Measurements from ENCODE around the gene CACYBP. TPM values are rescaled to one million over a fixed set of nuclear protein-coding genes. Genes with fewer than 3 reads are reported as not detected.

CACYBP gene
- total RNA-seq, 1 experiment from 2014 or later, result 342 TPM

DNA sequence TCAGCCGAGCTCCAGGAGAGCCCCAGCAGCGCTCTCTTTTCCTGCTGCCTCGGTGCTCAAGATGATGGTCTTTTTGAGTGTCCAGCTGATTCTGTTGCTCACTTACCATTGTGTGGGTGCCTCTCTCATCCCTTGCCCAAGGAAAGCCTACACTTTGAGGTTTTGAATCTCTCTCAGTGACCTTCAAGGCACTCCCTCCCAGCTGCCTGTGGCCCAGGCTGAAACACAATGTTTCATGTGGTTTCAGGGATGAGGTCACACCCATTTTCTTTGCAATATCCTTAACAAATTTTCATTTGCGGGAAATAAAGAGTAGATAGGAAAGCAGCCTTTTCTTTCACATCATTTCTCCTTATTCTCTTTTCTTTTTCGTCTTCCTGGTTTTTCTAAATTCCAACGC lies 36.1 kb downstream of the CACYBP start:
- Histone ChIP-seq H3K4me3 (ENCODE audit: low read length) (no peak overlapping the region), H3K79me2 (ENCODE audit: low read length) (no peaks in the 10 kb centered on the region), H3K27me3 (ENCODE audit: low read length) (no peaks in the 10 kb centered on the region), H3K9me3 (ENCODE audit: low read length) (no peaks in the 10 kb centered on the region), H3K9ac (ENCODE audit: low read length) (no peak overlapping the region), H3K9me2 (replicated peaks; ENCODE audit: low read length) (no peaks in the 10 kb centered on the region), H4K20me1 (ENCODE audit: low read length) (no peaks in the 10 kb centered on the region), H3K4me1 (ENCODE audit: insufficient read depth, low read length) (peaks cover 11% of the 10 kb centered on the region; the same call in 1 of the 2 replicates), H3K4me2 (ENCODE audit: low read length) (no peak overlapping the region), H2AFZ (ENCODE audit: low read length) (no peak overlapping the region), H3K27ac (ENCODE audit: low read length) (no peak overlapping the region), H3K36me3 (ENCODE audit: low read depth, low read length) (no peaks in the 10 kb centered on the region), H3F3A (ENCODE audit: low read length, unreplicated experiment) (no peaks in the 10 kb centered on the region)
- ChIA-PET POLR2A (ENCODE audit: unreplicated experiment) (no interaction called here), CTCF (no interaction called here)
- intact Hi-C loops (cut with micrococcal nuclease), result no loop called here
- DNase-seq (no peak), ATAC-seq (no peak)
- no peak for TF ChIP-seq EZH2phosphoT487 (IDR thresholded peaks at IDR 0.05; ENCODE audit: borderline replicate concordance, low read length)
- TF ChIP-seq, protein P1, sequence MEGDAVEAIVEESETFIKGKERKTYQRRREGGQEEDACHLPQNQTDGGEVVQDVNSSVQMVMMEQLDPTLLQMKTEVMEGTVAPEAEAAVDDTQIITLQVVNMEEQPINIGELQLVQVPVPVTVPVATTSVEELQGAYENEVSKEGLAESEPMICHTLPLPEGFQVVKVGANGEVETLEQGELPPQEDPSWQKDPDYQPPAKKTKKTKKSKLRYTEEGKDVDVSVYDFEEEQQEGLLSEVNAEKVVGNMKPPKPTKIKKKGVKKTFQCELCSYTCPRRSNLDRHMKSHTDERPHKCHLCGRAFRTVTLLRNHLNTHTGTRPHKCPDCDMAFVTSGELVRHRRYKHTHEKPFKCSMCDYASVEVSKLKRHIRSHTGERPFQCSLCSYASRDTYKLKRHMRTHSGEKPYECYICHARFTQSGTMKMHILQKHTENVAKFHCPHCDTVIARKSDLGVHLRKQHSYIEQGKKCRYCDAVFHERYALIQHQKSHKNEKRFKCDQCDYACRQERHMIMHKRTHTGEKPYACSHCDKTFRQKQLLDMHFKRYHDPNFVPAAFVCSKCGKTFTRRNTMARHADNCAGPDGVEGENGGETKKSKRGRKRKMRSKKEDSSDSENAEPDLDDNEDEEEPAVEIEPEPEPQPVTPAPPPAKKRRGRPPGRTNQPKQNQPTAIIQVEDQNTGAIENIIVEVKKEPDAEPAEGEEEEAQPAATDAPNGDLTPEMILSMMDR (conservative IDR thresholded peaks at IDR 0.05; ENCODE audit: low read depth, low read length), result no peak
- no peak for TF ChIP-seq EZH2 (IDR thresholded peaks at IDR 0.05; ENCODE audit: low read length, unreplicated experiment)
- no TSS peak for BruUV-seq (replicated peaks)

DNA sequence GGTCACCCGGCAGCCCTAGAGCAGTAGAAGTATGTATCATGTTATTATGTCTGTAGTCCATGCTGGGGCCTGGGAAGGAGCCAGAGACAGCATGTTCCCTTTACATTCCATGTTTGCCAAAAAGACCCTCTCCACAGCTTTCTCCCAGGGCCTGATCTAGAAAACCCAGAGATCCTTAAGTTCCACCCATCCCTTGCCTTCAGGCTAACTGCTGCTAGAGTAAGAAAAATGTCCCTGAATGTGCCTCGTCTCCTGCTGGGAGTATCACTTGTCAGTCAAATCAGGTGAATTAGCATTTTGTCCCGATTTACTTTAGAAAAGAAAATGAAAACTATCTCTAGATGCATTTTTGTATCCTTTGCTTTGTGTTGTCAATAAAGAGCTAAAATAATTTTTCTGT lies 36.7 kb downstream of the CACYBP start:
- Histone ChIP-seq H3K36me3 (ENCODE audit: low read depth, low read length) (no peaks in the 10 kb centered on the region), H3K9ac (ENCODE audit: low read length) (no peak overlapping the region), H3K9me3 (ENCODE audit: low read length) (no peaks in the 10 kb centered on the region), H3K27ac (ENCODE audit: low read length) (no peak overlapping the region), H3F3A (ENCODE audit: low read length, unreplicated experiment) (no peaks in the 10 kb centered on the region), H3K79me2 (ENCODE audit: low read length) (no peaks in the 10 kb centered on the region), H3K4me2 (ENCODE audit: low read length) (no peak overlapping the region), H3K4me3 (ENCODE audit: low read length) (no peak overlapping the region), H2AFZ (ENCODE audit: low read length) (no peak overlapping the region), H3K4me1 (ENCODE audit: insufficient read depth, low read length) (peaks cover 11% of the 10 kb centered on the region; the same call in 1 of the 2 replicates), H4K20me1 (ENCODE audit: low read length) (no peaks in the 10 kb centered on the region), H3K9me2 (replicated peaks; ENCODE audit: low read length) (no peaks in the 10 kb centered on the region), H3K27me3 (ENCODE audit: low read length) (no peaks in the 10 kb centered on the region)
- no TSS peak for BruUV-seq (replicated peaks)
- CTCF ChIA-PET, result no interaction called here
- DNase-seq (no peak), ATAC-seq (no peak)
- POLR2A ChIA-PET (ENCODE audit: unreplicated experiment), result no interaction called here
- intact Hi-C loops (cut with micrococcal nuclease), result no loop called here
- TF ChIP-seq EZH2phosphoT487 (IDR thresholded peaks at IDR 0.05; ENCODE audit: borderline replicate concordance, low read length) (no peak), EZH2 (IDR thresholded peaks at IDR 0.05; ENCODE audit: low read length, unreplicated experiment) (no peak)
- TF ChIP-seq, protein P1 (conservative IDR thresholded peaks at IDR 0.05; ENCODE audit: low read depth, low read length), result no peak

DNA sequence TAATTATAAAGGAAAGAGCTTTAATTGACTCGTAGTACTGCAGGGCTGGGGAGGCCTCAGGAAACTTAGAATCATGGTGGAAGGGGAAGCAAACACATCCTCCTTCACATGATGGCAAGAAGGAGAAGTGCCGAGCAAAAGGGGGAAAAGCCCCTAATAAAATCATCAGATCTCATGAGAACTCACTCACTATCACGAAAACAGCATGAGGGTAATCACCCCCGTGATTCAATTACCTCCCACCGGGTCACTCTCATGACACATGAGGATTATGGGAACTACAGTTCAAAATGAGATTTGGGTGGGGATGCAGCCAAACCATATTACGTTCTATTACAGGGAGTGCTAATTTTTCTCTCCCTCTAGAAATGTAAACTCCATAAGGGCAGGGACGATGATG lies 37.7 kb downstream of the CACYBP start:
- Histone ChIP-seq H3K36me3 (ENCODE audit: low read depth, low read length) (no peaks in the 10 kb centered on the region), H3K4me2 (ENCODE audit: low read length) (no peak overlapping the region), H3K4me3 (ENCODE audit: low read length) (no peak overlapping the region), H3K9ac (ENCODE audit: low read length) (no peak overlapping the region), H3K9me3 (ENCODE audit: low read length) (no peaks in the 10 kb centered on the region), H2AFZ (ENCODE audit: low read length) (no peak overlapping the region), H3K27ac (ENCODE audit: low read length) (no peak overlapping the region), H3K4me1 (ENCODE audit: insufficient read depth, low read length) (peaks cover 11% of the 10 kb centered on the region; the same call in 1 of the 2 replicates), H3K9me2 (replicated peaks; ENCODE audit: low read length) (no peaks in the 10 kb centered on the region), H4K20me1 (ENCODE audit: low read length) (no peaks in the 10 kb centered on the region), H3F3A (ENCODE audit: low read length, unreplicated experiment) (no peaks in the 10 kb centered on the region), H3K27me3 (ENCODE audit: low read length) (no peaks in the 10 kb centered on the region), H3K79me2 (ENCODE audit: low read length) (no peaks in the 10 kb centered on the region)
- POLR2A ChIA-PET (ENCODE audit: unreplicated experiment), result no interaction called here
- BruUV-seq (replicated peaks), result no TSS peak
- TF ChIP-seq, protein P1 (conservative IDR thresholded peaks at IDR 0.05; ENCODE audit: low read depth, low read length), result no peak
- no peak for TF ChIP-seq EZH2phosphoT487 (IDR thresholded peaks at IDR 0.05; ENCODE audit: borderline replicate concordance, low read length)
- TF ChIP-seq EZH2 (IDR thresholded peaks at IDR 0.05; ENCODE audit: low read length, unreplicated experiment), result no peak
- intact Hi-C loops (cut with micrococcal nuclease), result no loop called here
- DNase-seq (no peak), ATAC-seq (no peak)
- CTCF ChIA-PET, result no interaction called here

All from PC-3 (cell line).